Fibroblast of pulmonary artery (primary cell): Measurements from ENCODE around the gene ARHGAP5.

Experiments
- DNase-seq: peaks from one replicate; pipeline ENCODE4 v3.0.0-alpha.2; 2010; ENCODE audit warnings: low read depth
- H3K4me3 ChIP-seq: replicated peaks from 2 replicates; pipeline ENCODE4 v1.5.1; 2011; ENCODE audit warnings: low read depth, mild to moderate bottlenecking, control low read depth, low read length, moderate library complexity
- CTCF ChIP-seq: IDR thresholded peaks from 2 replicates; pipeline ENCODE4 v1.5.1; 2011; ENCODE audit warnings: mild to moderate bottlenecking, control low read depth, low read length, inconsistent platforms; ENCODE audit errors: missing control alignments

Gene ARHGAP5

DNA sequence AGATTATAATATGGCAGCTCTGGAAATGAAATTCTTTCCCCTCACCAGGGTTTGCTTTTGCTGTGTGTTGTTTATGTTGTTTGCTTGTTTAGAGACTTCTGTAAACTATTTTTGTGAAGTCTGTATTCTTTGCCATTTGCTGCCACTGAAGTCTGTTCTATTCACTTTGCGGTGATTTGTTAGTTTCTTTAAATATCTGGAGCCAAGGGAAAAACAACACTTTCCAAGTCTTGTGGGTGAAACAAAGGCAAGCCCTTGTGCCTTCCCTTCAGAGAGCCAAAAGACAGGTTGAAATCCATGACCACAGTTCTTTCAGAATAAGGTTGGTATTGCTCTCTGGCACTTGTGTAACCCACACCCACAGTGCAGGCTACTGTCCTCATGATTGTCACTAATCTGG is 65.2 kb downstream of the ARHGAP5 start:
- no peak for TF ChIP-seq CTCF
- no peak overlapping the region for H3K4me3 ChIP-seq
- no peak for DNase-seq

GRCh38 chr14:32142754-32143437 is 65.8 kb downstream of the ARHGAP5 start:
- no peak for DNase-seq
- no peak for TF ChIP-seq CTCF
- no peak overlapping the region for H3K4me3 ChIP-seq

GRCh38 chr14:32150392-32150791 is 73.3 kb downstream of the ARHGAP5 start:
- no peak overlapping the region for H3K4me3 ChIP-seq
- no peak for DNase-seq
- TF ChIP-seq CTCF: no peak

GRCh38 chr14:32166029-32166428 is 88.9 kb downstream of the ARHGAP5 start:
- no peak for DNase-seq
- TF ChIP-seq CTCF: no peak
- no peak overlapping the region for H3K4me3 ChIP-seq

DNA sequence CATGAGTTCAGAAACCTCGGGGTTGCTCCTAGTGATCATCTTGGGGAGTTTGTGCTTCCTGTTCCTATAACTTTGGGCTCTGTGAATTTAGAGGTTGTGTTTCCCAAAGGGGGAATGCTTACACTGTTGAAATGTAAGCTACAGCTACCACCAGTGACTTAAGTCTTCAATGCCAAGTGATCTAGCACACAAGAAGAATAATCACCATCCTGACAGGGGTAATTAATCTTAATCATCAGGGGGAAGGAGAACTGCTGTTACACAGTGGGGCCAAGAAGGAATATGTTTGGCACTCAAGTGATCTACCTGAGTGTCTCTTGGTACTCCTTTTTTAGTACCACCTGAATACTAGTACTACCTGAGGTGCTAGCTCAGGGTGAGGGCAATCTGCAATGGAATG is 89.8 kb downstream of the ARHGAP5 start:
- no peak for DNase-seq
- TF ChIP-seq CTCF: no peak
- no peak overlapping the region for H3K4me3 ChIP-seq

DNA sequence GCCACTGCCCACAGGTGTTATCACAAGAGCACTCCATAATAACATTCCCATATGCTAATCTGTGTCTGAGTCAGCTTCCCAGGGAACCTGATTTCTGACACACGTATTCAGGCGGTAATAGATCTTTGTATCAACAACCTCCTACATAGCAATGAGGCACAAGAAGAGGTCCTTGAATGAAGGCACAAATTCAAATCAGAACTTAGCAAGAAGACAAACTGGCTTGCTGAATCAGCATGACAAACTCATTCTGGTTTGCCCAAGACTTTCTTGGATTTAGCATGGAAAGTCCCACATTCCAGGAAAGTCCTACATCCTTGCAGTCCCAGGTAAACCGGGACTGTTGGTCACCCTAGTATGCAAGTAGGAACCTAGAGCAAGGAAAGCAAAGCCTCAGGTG is 90.8 kb downstream of the ARHGAP5 start:
- DNase-seq: no peak
- TF ChIP-seq CTCF: no peak

DNA sequence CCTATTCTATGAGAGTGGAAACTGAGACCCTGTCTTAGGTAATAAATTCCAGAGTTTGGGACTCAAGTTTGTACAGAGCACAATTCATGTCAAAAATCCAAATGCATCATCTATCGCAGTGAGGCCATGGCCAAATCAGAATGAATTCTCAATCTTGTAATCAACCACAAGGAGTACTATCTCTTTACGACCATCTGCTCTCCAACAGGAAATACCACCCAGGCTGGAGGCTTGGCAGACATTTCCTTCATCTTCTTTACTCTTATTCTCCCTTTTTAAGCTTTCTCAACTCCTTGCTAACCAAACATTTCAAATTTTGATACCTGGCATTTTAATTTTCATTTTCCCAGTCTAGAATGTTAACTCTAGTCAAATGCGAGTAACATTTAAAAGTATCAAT is 92.1 kb downstream of the ARHGAP5 start:
- TF ChIP-seq CTCF: no peak
- no peak overlapping the region for H3K4me3 ChIP-seq
- DNase-seq: no peak

More for the DNA sequence above, 90.8 kb downstream of the ARHGAP5 start:
- no peak overlapping the region for H3K4me3 ChIP-seq
